HUES64 (cell line): ENCODE measurements around the gene OSGEP.
"Not testable (repeated sequence)": the region's sequence is repeated elsewhere in the genome, so short reads cannot be mapped to it uniquely, and the experiment has no call there.

Experiments used
- H3K27ac ChIP-seq: 2 replicates; pipeline ENCODE4 v1.7.0; 2013; ENCODE audit warnings: low read depth, low read length, inconsistent platforms
- H3K27me3 ChIP-seq: 2 replicates; pipeline ENCODE4 v1.6.1; 2013; ENCODE audit warnings: mild to moderate bottlenecking, low read length; ENCODE audit not compliant: insufficient read depth
- H3K36me3 ChIP-seq: 2 replicates; pipeline ENCODE4 v1.6.1; 2013; ENCODE audit warnings: mild to moderate bottlenecking, low read length; ENCODE audit not compliant: insufficient read depth
- H3K4me1 ChIP-seq: 2 replicates; pipeline ENCODE4 v1.6.1; 2013; ENCODE audit warnings: mild to moderate bottlenecking, low read length, moderate library complexity; ENCODE audit not compliant: insufficient read depth
- H3K4me3 ChIP-seq: 2 replicates; pipeline ENCODE4 v1.5.1; 2013; ENCODE audit warnings: mild to moderate bottlenecking, low read length, moderate library complexity
- H3K9ac ChIP-seq: 2 replicates; pipeline ENCODE4 v1.6.1; 2013; ENCODE audit warnings: mild to moderate bottlenecking, low read depth, low read length
- H3K9me3 ChIP-seq: 2 replicates; pipeline ENCODE4 v1.6.1; 2013; ENCODE audit warnings: low read depth, low read length; ENCODE audit not compliant: insufficient read depth
- WGBS: fragments of 150-250, 120-280 bp; methylation state at CpG from one replicate; pipeline ENCODE4 v1.1.7; 2013; ENCODE audit warnings: missing lambda C conversion rate; 5-methylcytosine and 5-hydroxymethylcytosine counted together

The OSGEP gene

DNA sequence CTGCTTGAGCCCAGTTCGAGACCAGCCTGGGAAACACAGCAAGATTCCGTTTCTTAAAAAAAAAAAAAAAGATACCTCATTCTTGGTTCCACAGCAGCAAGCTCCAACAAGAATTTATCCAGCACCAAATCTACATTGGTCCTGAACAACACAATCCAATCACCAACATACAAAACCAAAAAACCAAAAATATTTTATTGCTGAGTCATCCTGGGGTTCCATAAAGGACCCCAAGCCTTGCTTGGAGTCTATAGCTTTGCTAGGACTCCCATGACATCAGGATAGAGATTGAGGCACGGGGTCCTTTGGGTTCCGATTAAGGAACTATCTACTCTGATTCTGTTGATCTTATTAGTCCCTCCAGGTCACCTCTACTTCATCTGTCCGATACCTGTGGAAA, 7.7 kb downstream of the OSGEP start:
- H3K4me3 ChIP-seq: no peak overlapping the region

DNA sequence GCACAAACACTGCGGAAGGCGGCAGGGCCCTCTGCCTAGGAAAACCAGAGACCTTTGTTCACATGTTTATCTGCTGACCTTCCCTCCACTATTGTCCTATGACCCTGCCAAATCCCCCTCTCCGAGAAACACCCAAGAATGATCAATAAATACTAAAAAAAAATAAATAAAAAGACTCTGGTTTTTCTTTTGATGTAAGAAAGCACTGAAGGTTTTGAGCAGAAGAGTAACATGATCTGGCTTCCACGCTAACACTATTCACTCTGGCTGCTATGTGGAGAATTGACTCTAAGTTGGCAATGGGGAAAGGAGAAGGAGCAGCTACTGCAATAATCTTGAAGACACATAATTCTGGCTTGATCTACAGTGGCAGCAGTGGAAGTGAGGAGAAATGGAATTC, 11.0 kb downstream of the OSGEP start:
- H3K9ac ChIP-seq, H3K9me3 ChIP-seq, H3K4me3 ChIP-seq, H3K27me3 ChIP-seq, H3K4me1 ChIP-seq, H3K27ac ChIP-seq: not testable (repeated sequence)
- 100% methylated on average over 1 of the region's 4 CpGs for WGBS
- H3K36me3 ChIP-seq: peaks cover 39% of the 10 kb centered on the region

More for the DNA sequence above, 7.7 kb downstream of the OSGEP start:
- H3K27me3 ChIP-seq: no peaks in the 10 kb centered on the region
- no peak overlapping the region for H3K9ac ChIP-seq
- no peaks in the 10 kb centered on the region for H3K9me3 ChIP-seq
- WGBS: 96% methylated on average over 5 of the region's 5 CpGs
- peaks cover 72% of the 10 kb centered on the region for H3K36me3 ChIP-seq
- H3K4me1 ChIP-seq: no peaks in the 10 kb centered on the region
- no peak overlapping the region for H3K27ac ChIP-seq

DNA sequence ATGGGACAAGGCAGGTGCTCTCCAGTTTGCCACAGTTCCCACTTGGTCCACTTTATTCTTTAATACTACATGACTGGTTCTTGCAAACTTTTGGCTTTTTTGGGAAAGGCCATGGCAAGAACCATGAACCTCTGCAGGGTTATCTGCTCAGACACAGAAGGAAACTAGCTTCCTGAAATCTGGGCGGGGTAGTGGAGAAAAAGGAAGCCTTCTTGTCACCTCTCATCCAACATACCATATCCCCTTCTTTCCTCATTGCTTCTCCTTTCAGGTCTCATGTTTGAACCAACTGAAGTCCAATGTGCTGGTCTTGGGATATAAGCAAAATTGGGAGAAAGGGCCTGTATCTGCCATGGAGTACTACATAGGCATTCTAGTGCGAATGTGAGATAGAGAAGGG, 13.2 kb downstream of the OSGEP start:
- Histone ChIP-seq H3K9me3 (no peaks in the 10 kb centered on the region), H3K9ac (no peak overlapping the region), H3K27me3 (no peaks in the 10 kb centered on the region), H3K36me3 (peaks cover 17% of the 10 kb centered on the region), H3K4me3 (no peak overlapping the region), H3K27ac (no peak overlapping the region), H3K4me1 (no peaks in the 10 kb centered on the region)
- WGBS: 89% methylated on average over 2 of the region's 2 CpGs

DNA sequence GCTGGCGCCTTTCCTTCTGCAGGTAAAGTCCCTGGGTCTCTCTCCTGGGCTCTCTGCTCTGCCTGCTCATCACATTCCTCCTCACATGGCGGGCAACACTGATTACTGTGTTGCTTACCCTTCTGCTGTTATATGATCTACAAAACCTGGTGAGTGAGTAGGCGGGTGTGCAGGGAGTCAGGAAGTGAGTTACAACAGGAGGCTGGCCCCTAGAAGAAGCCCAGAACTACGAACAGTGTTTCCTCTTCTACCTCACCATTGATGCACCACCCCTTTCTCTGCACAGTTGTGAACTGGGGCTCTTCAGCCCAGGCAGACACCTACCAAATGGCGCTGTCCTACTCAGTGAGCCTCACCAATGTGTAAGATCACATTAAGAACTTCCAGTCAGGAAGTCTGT, 13.7 kb downstream of the OSGEP start:
- no peaks in the 10 kb centered on the region for H3K27me3 ChIP-seq
- no peaks in the 10 kb centered on the region for H3K4me1 ChIP-seq
- no peak overlapping the region for H3K27ac ChIP-seq
- H3K36me3 ChIP-seq: peaks cover 12% of the 10 kb centered on the region
- WGBS: 91% methylated on average over 5 of the region's 5 CpGs
- H3K9me3 ChIP-seq: no peaks in the 10 kb centered on the region
- no peak overlapping the region for H3K9ac ChIP-seq
- H3K4me3 ChIP-seq: no peak overlapping the region

DNA sequence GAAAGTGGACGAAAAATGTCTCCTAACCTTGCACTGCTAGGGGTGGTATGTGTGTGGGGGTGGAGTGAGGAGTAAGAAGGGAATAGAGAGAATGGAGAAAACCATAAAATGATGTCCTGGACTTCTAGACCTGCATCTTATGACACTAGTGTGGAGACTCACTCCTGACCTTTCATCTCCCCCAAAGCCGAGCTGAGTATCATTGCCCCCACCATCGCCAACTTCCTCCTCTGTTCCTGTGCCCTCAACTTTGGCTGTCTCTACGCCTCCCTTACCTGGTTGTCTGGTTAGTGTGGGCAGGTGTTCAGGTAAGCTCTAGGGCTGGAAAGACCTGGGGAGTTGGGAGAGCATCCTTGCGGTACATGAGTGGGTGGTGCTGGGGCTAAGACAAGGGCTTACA, 14.1 kb downstream of the OSGEP start:
- H3K27ac ChIP-seq: no peak overlapping the region
- 95% methylated on average over 5 of the region's 5 CpGs for WGBS
- no peak overlapping the region for H3K9ac ChIP-seq
- H3K9me3 ChIP-seq: no peaks in the 10 kb centered on the region
- no peaks in the 10 kb centered on the region; the same call in 1 of the 2 replicates for H3K4me1 ChIP-seq
- H3K27me3 ChIP-seq: no peaks in the 10 kb centered on the region
- no peak overlapping the region for H3K4me3 ChIP-seq
- H3K36me3 ChIP-seq: peaks cover 7% of the 10 kb centered on the region

DNA sequence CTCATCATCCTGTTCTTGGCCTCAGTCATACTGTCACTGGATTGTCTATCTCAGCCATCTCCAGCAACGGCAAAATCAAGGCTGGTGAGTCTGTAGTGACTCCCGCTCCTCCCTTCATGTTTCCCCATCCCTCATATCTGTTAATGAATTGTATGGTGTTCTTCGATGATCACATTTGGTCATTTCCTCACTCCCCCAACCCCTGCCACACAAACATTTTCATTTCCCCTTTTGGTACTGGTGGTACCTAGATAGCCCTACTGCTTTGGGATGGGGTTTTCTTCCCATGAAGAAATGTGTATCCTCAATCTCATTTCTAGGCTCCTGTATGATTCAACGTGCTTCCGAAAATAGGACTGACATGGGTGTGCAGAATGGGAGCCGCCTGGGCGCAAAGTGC, 15.9 kb downstream of the OSGEP start:
- 95% methylated on average over 5 of the region's 7 CpGs for WGBS
- Histone ChIP-seq H3K4me1 (no peaks in the 10 kb centered on the region; the same call in 1 of the 2 replicates), H3K36me3 (no peaks in the 10 kb centered on the region), H3K27ac (no peak overlapping the region), H3K4me3 (no peak overlapping the region), H3K27me3 (no peaks in the 10 kb centered on the region), H3K9me3 (no peaks in the 10 kb centered on the region), H3K9ac (no peak overlapping the region)

DNA sequence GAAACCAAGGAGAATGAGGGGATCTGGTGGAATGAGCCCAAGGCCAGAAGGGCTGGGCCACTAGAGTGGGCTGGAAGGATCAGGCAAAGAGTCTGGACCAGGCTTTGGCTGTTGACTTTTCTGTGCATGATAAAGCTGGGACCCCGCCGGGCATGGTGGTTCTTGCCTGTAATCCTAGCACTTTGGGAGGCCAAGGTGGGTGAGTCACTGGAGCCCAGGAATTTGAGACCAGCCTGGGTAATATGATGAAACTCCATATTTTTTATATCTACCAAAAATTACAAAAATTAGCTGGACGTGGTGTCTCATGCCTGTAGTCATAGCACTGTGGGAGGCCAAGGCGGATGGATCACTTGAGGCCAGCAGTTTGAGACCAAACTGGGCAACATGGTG, 18.3 kb downstream of the OSGEP start:
- 92% methylated on average over 4 of the region's 4 CpGs for WGBS
- Histone ChIP-seq H3K27me3 (no peaks in the 10 kb centered on the region), H3K4me3 (no peak overlapping the region), H3K9me3 (no peaks in the 10 kb centered on the region), H3K9ac (no peak overlapping the region), H3K27ac (no peak overlapping the region), H3K36me3 (no peaks in the 10 kb centered on the region), H3K4me1 (no peaks in the 10 kb centered on the region; the same call in 1 of the 2 replicates)

DNA sequence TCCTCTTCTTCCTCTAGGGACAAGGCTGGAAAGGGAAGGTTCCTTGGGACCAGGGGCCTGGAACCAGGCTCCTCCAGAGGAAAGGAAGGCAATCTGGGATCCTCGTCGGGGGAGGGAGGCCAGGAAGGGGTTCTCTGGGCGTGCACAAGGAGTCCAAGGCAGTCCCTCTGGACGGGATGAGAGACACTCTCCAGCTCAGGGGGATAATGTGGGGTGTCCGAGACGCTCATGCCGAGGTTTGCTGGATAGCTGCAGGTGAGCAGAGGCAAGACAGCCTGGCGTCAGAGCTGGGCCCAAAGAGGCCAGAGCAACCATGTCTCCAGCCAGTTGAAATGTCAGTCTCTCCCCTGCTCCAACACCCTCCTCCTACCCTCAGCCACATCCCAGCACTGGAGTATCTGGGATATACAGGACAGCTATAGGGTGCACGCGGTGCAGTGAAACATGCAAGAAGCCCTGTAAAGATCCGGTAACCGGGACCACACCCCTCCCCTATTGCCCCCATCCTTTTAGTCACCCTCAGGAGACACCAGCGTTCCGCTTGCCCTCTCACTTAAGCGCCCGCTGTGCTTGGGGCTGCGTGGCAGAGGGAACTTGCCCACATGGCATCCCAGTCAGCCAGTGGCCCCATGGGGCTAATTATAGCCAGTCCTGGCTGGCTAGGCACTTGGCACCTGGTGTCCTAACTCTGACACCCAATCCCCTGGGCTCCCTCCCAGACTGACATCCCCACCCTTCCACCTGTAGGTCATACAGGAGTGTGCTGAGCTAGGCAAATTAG, 18.8 kb downstream of the OSGEP start, which contains the start of gene KLHL33:
KLHL33 (minus strand) TSS at position 585 of the 781 bp plus-strand sequence; CDS start at position 230, 355 bp downstream.
- Histone ChIP-seq H3K27me3 (no peaks in the 10 kb centered on the region), H3K4me3 (no peak within 1 kb of the TSS), H3K27ac (no peak within 1 kb of the TSS), H3K36me3 (no peaks in the 10 kb centered on the region), H3K9me3 (no peaks in the 10 kb centered on the region), H3K4me1 (no peaks in the 10 kb centered on the region; the same call in 1 of the 2 replicates), H3K9ac (no peak within 1 kb of the TSS)
- WGBS: 94% methylated on average over 17 of the region's 17 CpGs

DNA sequence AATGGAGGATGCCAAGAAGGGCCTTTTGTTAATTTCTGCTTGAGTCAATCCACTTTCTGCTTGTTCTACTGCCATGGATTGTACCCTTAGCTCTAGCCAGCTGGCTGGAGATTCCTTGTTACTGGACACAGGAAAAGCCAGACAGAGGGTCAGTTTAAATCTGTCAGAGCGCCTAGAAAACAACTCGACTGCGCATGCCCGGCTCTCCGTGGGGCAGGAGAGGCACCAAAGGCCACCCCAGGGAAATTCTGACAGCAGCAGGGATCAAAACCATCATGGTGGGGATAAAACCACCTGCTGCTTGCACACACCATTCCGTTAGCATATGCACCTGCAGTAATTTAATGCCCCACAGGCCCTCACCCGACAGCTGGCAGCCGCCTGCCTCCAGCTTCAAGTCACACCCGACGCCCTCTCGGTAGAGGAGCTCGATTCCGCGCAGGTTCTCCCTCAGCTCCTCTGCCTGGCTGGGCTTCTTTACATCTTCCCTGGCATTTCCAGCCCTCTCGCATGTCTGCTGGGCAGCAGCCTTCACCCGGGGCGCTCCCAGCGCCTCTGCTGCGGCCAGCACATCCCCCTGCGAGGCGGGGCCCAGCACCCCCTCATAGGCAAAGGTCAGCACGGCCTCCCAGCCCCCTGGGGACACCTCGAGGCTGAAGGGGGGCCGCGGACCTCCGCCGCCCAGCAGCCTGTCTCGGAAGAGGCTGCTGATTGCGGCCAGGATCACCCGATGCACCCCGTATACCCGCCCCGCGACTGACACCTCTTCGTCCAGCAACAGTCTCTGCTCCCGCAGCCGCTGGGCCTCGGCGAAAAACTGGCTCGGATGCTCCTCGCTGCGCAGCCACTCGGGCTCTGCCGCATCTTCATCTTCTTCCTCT, 19.7 kb downstream of the OSGEP start:
- H3K36me3 ChIP-seq: no peaks in the 10 kb centered on the region
- no peaks in the 10 kb centered on the region; the same call in 1 of the 2 replicates for H3K4me1 ChIP-seq
- H3K4me3 ChIP-seq: no peak overlapping the region
- no peaks in the 10 kb centered on the region for H3K27me3 ChIP-seq
- 89% methylated on average over 44 of the region's 44 CpGs for WGBS
- H3K27ac ChIP-seq: no peak overlapping the region
- H3K9me3 ChIP-seq: no peaks in the 10 kb centered on the region
- no peak overlapping the region for H3K9ac ChIP-seq

DNA sequence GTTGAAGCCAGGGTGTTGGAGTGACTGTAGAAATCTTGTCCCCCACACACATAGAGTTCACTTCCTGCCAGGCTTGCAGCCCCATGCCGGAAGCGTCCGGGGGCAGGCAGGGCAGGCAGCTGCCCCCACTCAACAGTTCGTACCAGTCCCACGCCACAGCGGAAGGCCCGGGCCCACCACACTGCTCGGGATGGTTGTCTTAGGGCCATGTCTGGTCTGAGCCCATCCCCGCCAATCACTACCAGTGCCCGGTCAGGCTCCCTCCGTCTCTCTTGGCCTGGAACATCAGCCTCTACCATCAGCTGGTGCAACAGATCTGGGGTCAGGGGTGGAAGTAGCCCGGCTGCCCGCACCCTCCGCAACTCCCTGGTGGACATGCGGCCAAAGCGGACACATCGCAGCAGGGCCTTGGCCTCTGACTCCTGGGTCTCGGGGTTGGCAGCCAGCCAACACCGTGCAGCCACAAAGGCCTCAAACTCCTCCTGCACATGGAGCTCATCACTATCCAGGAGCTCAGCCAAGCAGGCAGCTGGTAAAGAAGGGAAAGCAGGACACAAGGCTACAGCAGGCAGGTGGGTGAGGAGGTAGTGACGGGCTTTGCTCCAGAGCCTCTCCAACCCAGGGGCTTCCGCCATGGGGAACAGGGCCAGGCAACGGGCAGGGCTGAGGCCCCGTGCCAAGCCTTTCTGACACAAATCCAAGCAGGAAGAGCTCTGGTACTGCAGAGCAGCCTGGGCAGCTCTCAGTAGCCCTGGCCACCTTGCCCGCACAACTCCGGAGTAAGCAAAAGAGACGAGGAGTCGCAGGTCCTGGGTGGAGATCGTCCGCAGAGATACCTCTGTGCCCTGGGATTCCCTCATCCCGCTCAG, 24.6 kb downstream of the OSGEP start:
- WGBS: 93% methylated on average over 30 of the region's 30 CpGs
- H3K9me3 ChIP-seq: no peaks in the 10 kb centered on the region
- no peak overlapping the region for H3K27ac ChIP-seq
- H3K27me3 ChIP-seq: no peaks in the 10 kb centered on the region
- no peaks in the 10 kb centered on the region for H3K36me3 ChIP-seq
- peaks cover 10% of the 10 kb centered on the region; the same call in 1 of the 2 replicates for H3K4me1 ChIP-seq
- no peak overlapping the region for H3K4me3 ChIP-seq
- no peak overlapping the region for H3K9ac ChIP-seq
